Measurements from ENCODE around the gene STIM1. TPM values are rescaled to one million over a fixed set of nuclear protein-coding genes. Genes with fewer than 3 reads are reported as not detected.

STIM1 gene
- total RNA-seq, 1 experiment from 2014 or later = 15.2 TPM

- Histone ChIP-seq H4K20me1 (ENCODE audit: control insufficient read depth, insufficient read depth, insufficient read length) (no peaks in the 10 kb centered on the region), H2BK20ac (ENCODE audit: low read depth, low read length, poor library complexity, severe bottlenecking) (no peak overlapping the region), H3K9ac (ENCODE audit: extremely low read depth, insufficient read length, low read length) (no peak overlapping the region), H3T11ph (ENCODE audit: low read length) (no peak overlapping the region), H3K14ac (ENCODE audit: insufficient read depth, low read length) (no peak overlapping the region), H3K18ac (ENCODE audit: insufficient read length, low read depth, low read length) (no peak overlapping the region), H4K91ac (ENCODE audit: insufficient read length, low read depth, low read length) (no peak overlapping the region), H3K23me2 (ENCODE audit: insufficient read length, low read depth, low read length, poor library complexity, severe bottlenecking) (no peaks in the 10 kb centered on the region), H3K27ac (ENCODE audit: insufficient read length, low read depth, low read length) (no peak overlapping the region), H3K56ac (ENCODE audit: insufficient read length, low read depth, low read length) (no peak overlapping the region), H3K4me2 (ENCODE audit: insufficient read depth, insufficient read length, low read length) (no peak overlapping the region), H3K79me2 (ENCODE audit: insufficient read depth, low read length) (no peaks in the 10 kb centered on the region), H3K9me3 (ENCODE audit: control insufficient read depth, low read depth, low read length) (no peaks in the 10 kb centered on the region), H3K4me1 (ENCODE audit: insufficient read depth, low read length) (no peaks in the 10 kb centered on the region), H2AFZ (ENCODE audit: low read length) (no peak overlapping the region), H2BK5ac (ENCODE audit: insufficient read length, low read length) (no peak overlapping the region), H3K4ac (ENCODE audit: low read depth, low read length) (no peak overlapping the region), H4K5ac (ENCODE audit: insufficient read length, low read depth, low read length) (no peak overlapping the region), H3K27me3 (ENCODE audit: insufficient read depth, low read length) (no peaks in the 10 kb centered on the region), H2BK120ac (ENCODE audit: low read depth, low read length, poor library complexity, severe bottlenecking) (no peak overlapping the region), H2BK12ac (ENCODE audit: insufficient read length, low read depth, low read length) (no peak overlapping the region), H3K23ac (ENCODE audit: insufficient read length, low read depth, low read length) (no peak overlapping the region), H2AK5ac (ENCODE audit: insufficient read length, low read length) (no peak overlapping the region), H2BK15ac (ENCODE audit: low read depth, low read length) (no peak overlapping the region), H4K8ac (replicated peaks; ENCODE audit: insufficient read length, low read depth, low read length) (no peak overlapping the region), H3K79me1 (ENCODE audit: insufficient read depth, low read depth, low read length, poor library complexity, severe bottlenecking) (no peaks in the 10 kb centered on the region)
- H3K4me3 Mint-ChIP-seq = no peak overlapping the region
- H3K27ac Mint-ChIP-seq = no peak overlapping the region
- H3K36me3 Mint-ChIP-seq (ENCODE audit: insufficient read depth in 1 of 3, low read depth in 3 of 3) = no peaks in the 10 kb centered on the region
- no CpG with 5 or more reads among the region's 3 CpGs for WGBS (ENCODE audit: extremely low coverage, insufficient read length, low lambda C conversion rate)
- DNase-seq = no peak
- peaks cover 8 to 10% of the 10 kb centered on the region in 2 experiments for H3K4me1 Mint-ChIP-seq
- H3K9me3 Mint-ChIP-seq = peaks cover 3 to 6% of the 10 kb centered on the region in 2 experiments; a peak in 4 of 5 replicates
- no peaks in the 10 kb centered on the region for H3K27me3 Mint-ChIP-seq (ENCODE audit: low read depth)
- TF ChIP-seq CTCF (conservative IDR thresholded peaks at IDR 0.05) = no peak
Measured at GRCh38 chr11:4017129-4017528, 161.7 kb downstream of the STIM1 start.

All from H9 (cell line).